Right ventricle myocardium superior (tissue), 1 donor: Measurements from ENCODE around the gene RAB11FIP5. TPM values are rescaled to one million over a fixed set of nuclear protein-coding genes. Genes with fewer than 3 reads are reported as not detected.

Experiments
- total RNA-seq: library from RNA; stranded (reverse); fragmentation: NEBNext Ultra II Directional; extraction: Animal tissue kit (Norgen Biotek cat#: 25700); gene quantifications from one replicate; pipeline ENCODE4 v1.2.1, GENCODE V29; 2021
- donor health status: DM: no; HTN: yes; CAD: no; lungs with severe emphysema.

The RAB11FIP5 gene
- total RNA-seq, 1 donor from 2014 or later: 17.9 TPM

Other genes with a start within 250 kb of the RAB11FIP5 start
- 53.9 TPM for gene SPR, start 225.5 kb downstream of the RAB11FIP5 start, total RNA-seq
- gene EMX1, start 195.4 kb downstream of the RAB11FIP5 start, total RNA-seq: not detected
- 9.7 TPM for gene SFXN5, start 41.2 kb downstream of the RAB11FIP5 start, total RNA-seq
- gene NOTO, start 89.6 kb upstream of the RAB11FIP5 start, total RNA-seq: not detected
- 15.5 TPM for gene SMYD5, start 101.3 kb upstream of the RAB11FIP5 start, total RNA-seq
- 91.6 TPM for gene PRADC1, start 120.3 kb upstream of the RAB11FIP5 start, total RNA-seq
- 194 TPM for gene CCT7, start 121.4 kb upstream of the RAB11FIP5 start, total RNA-seq
- gene FBXO41, start 171.5 kb upstream of the RAB11FIP5 start, total RNA-seq: 0.51 TPM
- not detected for gene EGR4, start 180.6 kb upstream of the RAB11FIP5 start, total RNA-seq